Measurements from ENCODE around the gene STN1.

The STN1 gene

DNA sequence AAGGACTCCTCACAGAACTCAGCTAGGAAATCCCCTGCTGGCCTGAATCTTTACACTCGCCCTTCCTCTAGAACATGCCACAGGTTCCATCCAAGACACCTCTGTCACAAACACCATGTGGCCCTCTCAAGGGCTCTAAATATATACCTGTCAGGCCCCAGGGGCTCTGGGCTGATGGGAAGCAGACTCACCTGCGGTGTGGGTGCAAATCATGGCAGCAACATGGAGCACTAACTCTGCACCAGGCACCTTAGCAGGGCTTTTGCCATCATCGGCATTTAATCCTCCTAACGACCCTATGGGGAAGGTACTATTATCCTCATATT, 80.0 kb downstream of the STN1 start:
- TF ChIP-seq, protein P1, sequence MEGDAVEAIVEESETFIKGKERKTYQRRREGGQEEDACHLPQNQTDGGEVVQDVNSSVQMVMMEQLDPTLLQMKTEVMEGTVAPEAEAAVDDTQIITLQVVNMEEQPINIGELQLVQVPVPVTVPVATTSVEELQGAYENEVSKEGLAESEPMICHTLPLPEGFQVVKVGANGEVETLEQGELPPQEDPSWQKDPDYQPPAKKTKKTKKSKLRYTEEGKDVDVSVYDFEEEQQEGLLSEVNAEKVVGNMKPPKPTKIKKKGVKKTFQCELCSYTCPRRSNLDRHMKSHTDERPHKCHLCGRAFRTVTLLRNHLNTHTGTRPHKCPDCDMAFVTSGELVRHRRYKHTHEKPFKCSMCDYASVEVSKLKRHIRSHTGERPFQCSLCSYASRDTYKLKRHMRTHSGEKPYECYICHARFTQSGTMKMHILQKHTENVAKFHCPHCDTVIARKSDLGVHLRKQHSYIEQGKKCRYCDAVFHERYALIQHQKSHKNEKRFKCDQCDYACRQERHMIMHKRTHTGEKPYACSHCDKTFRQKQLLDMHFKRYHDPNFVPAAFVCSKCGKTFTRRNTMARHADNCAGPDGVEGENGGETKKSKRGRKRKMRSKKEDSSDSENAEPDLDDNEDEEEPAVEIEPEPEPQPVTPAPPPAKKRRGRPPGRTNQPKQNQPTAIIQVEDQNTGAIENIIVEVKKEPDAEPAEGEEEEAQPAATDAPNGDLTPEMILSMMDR (IDR thresholded peaks at IDR 0.05; ENCODE audit: insufficient read depth, low read length, poor library complexity, severe bottlenecking), result no peak
- H3K36me3 ChIP-seq (ENCODE audit: control insufficient read depth, insufficient read depth, low read length), result no peaks in the 10 kb centered on the region
- H3K27me3 ChIP-seq (replicated peaks; ENCODE audit: control insufficient read depth, insufficient read depth, low read length), result no peaks in the 10 kb centered on the region; the same call in 1 of the 2 replicates
- no peak overlapping the region for H3K4me3 ChIP-seq (replicated peaks; ENCODE audit: low read depth, low read length)
- DNase-seq (ENCODE audit: extremely low read depth, insufficient read length), result no peak

- TF ChIP-seq, protein P1 (IDR thresholded peaks at IDR 0.05; ENCODE audit: insufficient read depth, low read length, poor library complexity, severe bottlenecking), result no peak
- H3K36me3 ChIP-seq (ENCODE audit: control insufficient read depth, insufficient read depth, low read length), result no peaks in the 10 kb centered on the region
- H3K4me3 ChIP-seq (replicated peaks; ENCODE audit: low read depth, low read length), result no peak overlapping the region
- DNase-seq (ENCODE audit: extremely low read depth, insufficient read length), result no peak
- H3K27me3 ChIP-seq (replicated peaks; ENCODE audit: control insufficient read depth, insufficient read depth, low read length), result no peaks in the 10 kb centered on the region; the same call in 1 of the 2 replicates
Measured at GRCh38 chr10:103837370-103838069, 80.5 kb downstream of the STN1 start.

DNA sequence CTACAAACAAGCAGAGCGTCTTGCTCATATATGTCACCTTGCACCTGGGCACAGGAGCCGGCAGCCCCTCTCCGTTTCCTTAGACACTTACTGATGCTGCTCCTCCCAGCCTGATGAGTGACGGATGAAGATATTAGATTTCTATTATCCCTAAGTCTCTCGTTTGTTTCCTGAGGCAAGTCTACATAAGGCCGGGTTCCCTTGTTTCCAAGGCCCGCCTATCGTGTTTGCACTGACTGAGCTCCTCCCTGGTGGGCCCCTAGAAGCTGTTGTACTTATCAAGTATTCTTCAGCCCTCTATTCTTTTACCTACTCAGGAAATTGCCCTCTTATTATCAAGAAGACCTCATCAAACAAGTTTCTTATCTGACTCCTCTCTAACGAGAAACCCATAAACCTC, 81.1 kb downstream of the STN1 start:
- Histone ChIP-seq H3K4me3 (replicated peaks; ENCODE audit: low read depth, low read length) (no peak overlapping the region), H3K36me3 (ENCODE audit: control insufficient read depth, insufficient read depth, low read length) (no peaks in the 10 kb centered on the region), H3K27me3 (replicated peaks; ENCODE audit: control insufficient read depth, insufficient read depth, low read length) (no peaks in the 10 kb centered on the region; the same call in 1 of the 2 replicates)
- TF ChIP-seq, protein P1 (IDR thresholded peaks at IDR 0.05; ENCODE audit: insufficient read depth, low read length, poor library complexity, severe bottlenecking), result no peak
- no peak for DNase-seq (ENCODE audit: extremely low read depth, insufficient read length)

- H3K4me3 ChIP-seq (replicated peaks; ENCODE audit: low read depth, low read length), result no peak overlapping the region
- TF ChIP-seq, protein P1 (IDR thresholded peaks at IDR 0.05; ENCODE audit: insufficient read depth, low read length, poor library complexity, severe bottlenecking), result no peak
- no peaks in the 10 kb centered on the region; the same call in 1 of the 2 replicates for H3K27me3 ChIP-seq (replicated peaks; ENCODE audit: control insufficient read depth, insufficient read depth, low read length)
- no peaks in the 10 kb centered on the region for H3K36me3 ChIP-seq (ENCODE audit: control insufficient read depth, insufficient read depth, low read length)
- DNase-seq (ENCODE audit: extremely low read depth, insufficient read length), result no peak
Measured at GRCh38 chr10:103836273-103836672, 81.7 kb downstream of the STN1 start.

GRCh38 chr10:103835096-103836050, 82.6 kb downstream of the STN1 start:
- TF ChIP-seq, protein P1 (IDR thresholded peaks at IDR 0.05; ENCODE audit: insufficient read depth, low read length, poor library complexity, severe bottlenecking), result no peak
- Histone ChIP-seq H3K27me3 (replicated peaks; ENCODE audit: control insufficient read depth, insufficient read depth, low read length) (no peaks in the 10 kb centered on the region; the same call in 1 of the 2 replicates), H3K36me3 (ENCODE audit: control insufficient read depth, insufficient read depth, low read length) (no peaks in the 10 kb centered on the region), H3K4me3 (replicated peaks; ENCODE audit: low read depth, low read length) (no peak overlapping the region)
- DNase-seq (ENCODE audit: extremely low read depth, insufficient read length), result no peak
